GM12878 (cell line): ENCODE results near the gene PIK3C3. TPM values are rescaled to one million over a fixed set of nuclear protein-coding genes. Genes with fewer than 3 reads are reported as not detected.

Experiments
- ATAC-seq: fragments of 200-7000 bp; cut with Tn5 transposase; 3 replicates; pipeline ENCODE4 v1.9.1; 2020; ENCODE audit warnings: mild to moderate bottlenecking, moderate library complexity
- BruUV-seq: library from RNA; stranded (reverse); fragments of 400-500 nt; replicated peaks from 2 replicates; lab custom pipeline; 2021; lab: Mats Ljungman, UMichigan
- CTCF ChIA-PET: fragments of 300-600 bp; sonication (Branson Sonifier 250); formaldehyde crosslinking; extraction: SDS; loops from one replicate; lab custom pipeline; 2021; ENCODE audit warnings: inconsistent platforms; lab: Yijun Ruan, JAX
- POLR2A ChIA-PET: fragments of 350-600 bp; formaldehyde crosslinking; extraction: SDS; loops from one replicate; lab custom pipeline; 2021; ENCODE audit warnings: inconsistent platforms; lab: Charles Lee
- RAD21 ChIA-PET: fragments of 300-600 bp; sonication (Branson Sonifier 250); formaldehyde crosslinking; loops from one replicate; lab custom pipeline; 2023; ENCODE audit warnings: antibody characterized with exemption; ENCODE audit not compliant: unreplicated experiment; lab: Charles Lee
- SMC1A ChIA-PET: fragments of 300-600 bp; sonication (Branson Sonifier 250); formaldehyde crosslinking; loops from one replicate; lab custom pipeline; 2023; ENCODE audit not compliant: unreplicated experiment, uncharacterized antibody; lab: Charles Lee
- DNase-seq: peaks from one replicate; pipeline ENCODE4 v3.0.0-alpha.2; 2011; ENCODE audit warnings: low read depth, low spot score
- FAIRE-seq: peaks from 3 replicates; lab custom pipeline; 2011; peaks lifted over from hg19 to GRCh38; lab: Jason Lieb, UNC
- H2AFZ ChIP-seq: 2 replicates; pipeline ENCODE4 v1.6.0; 2011; ENCODE audit warnings: low read depth, low read length, control low read depth; ENCODE audit not compliant: control insufficient read depth
- H3K27ac ChIP-seq: 2 replicates; pipeline ENCODE4 v1.5.1; 2011; ENCODE audit warnings: control low read depth; ENCODE audit not compliant: control insufficient read depth, insufficient read depth
- H3K27me3 ChIP-seq, 2 experiments: replicated peaks in 1 of 2; 2 replicates each; pipeline versions ENCODE4 v1.6.0 to v1.6.1; 2011; ENCODE audit warnings: low read length in 1 of 2; ENCODE audit not compliant: control insufficient read depth in 2 of 2, insufficient read depth in 2 of 2
- H3K36me3 ChIP-seq, 2 experiments: 2 replicates each; pipeline ENCODE4 v1.5.1; 2011; ENCODE audit warnings: low read length in 1 of 2; ENCODE audit not compliant: control insufficient read depth in 2 of 2, insufficient read depth in 2 of 2
- H3K4me1 ChIP-seq: 2 replicates; pipeline ENCODE4 v1.6.1; 2011; ENCODE audit warnings: mild to moderate bottlenecking, low read length, moderate library complexity, mixed read lengths; ENCODE audit not compliant: control insufficient read depth, insufficient read depth
- H3K4me2 ChIP-seq: 2 replicates; pipeline ENCODE4 v1.6.0; 2011; ENCODE audit warnings: control low read depth; ENCODE audit not compliant: control insufficient read depth, insufficient read depth
- H3K4me3 ChIP-seq: fragments of 200-600 bp; sonication (generic); 2 replicates; pipeline ENCODE4 v1.5.1; 2016
- H3K79me2 ChIP-seq: 2 replicates; pipeline ENCODE4 v1.6.0; 2011; ENCODE audit warnings: low read length; ENCODE audit not compliant: control insufficient read depth, insufficient read depth
- H3K9ac ChIP-seq: 2 replicates; pipeline ENCODE4 v1.8.0; 2011; ENCODE audit warnings: low read length, control low read depth, mixed read lengths; ENCODE audit not compliant: control insufficient read depth, insufficient read depth
- H3K9me3 ChIP-seq: replicated peaks from 3 replicates; pipeline ENCODE4 v1.5.1; 2011; ENCODE audit warnings: mild to moderate bottlenecking, low read length; ENCODE audit not compliant: control insufficient read depth, insufficient read depth
- H4K20me1 ChIP-seq: 2 replicates; pipeline ENCODE4 v1.6.0; 2011; ENCODE audit not compliant: control insufficient read depth, insufficient read depth
- IRF3 ChIP-seq: fragments of 450-650 bp; IDR thresholded peaks from 2 replicates; pipeline ENCODE4 v1.6.1; 2014; ENCODE audit warnings: mild to moderate bottlenecking
- NBN ChIP-seq: fragments of 450-650 bp; IDR thresholded peaks from 2 replicates; pipeline ENCODE4 v1.6.1; 2016
- NRF1 ChIP-seq: conservative IDR thresholded peaks from 2 replicates; pipeline ENCODE4 v1.6.1; 2011; ENCODE audit warnings: mild to moderate bottlenecking, low read depth, low read length, improper control_type of control experiment
- SMAD5 ChIP-seq: IDR thresholded peaks from 2 replicates; pipeline ENCODE4 v1.6.1; 2016; ENCODE audit warnings: antibody characterized with exemption, low read depth
- YBX1 ChIP-seq: fragments of 450-650 bp; IDR thresholded peaks from 2 replicates; pipeline ENCODE4 v1.6.1; 2016; ENCODE audit warnings: antibody characterized with exemption
- ZZZ3 ChIP-seq: IDR thresholded peaks from 2 replicates; pipeline ENCODE4 v1.6.1; 2011; ENCODE audit warnings: low read depth; ENCODE audit not compliant: control insufficient read depth, insufficient read length
- WGBS: methylation state at CpG from one replicate; pipeline ENCODE4 v1.1.6; 2016; ENCODE audit warnings: low lambda C conversion rate; ENCODE audit not compliant: insufficient replicate concordance, insufficient coverage; ENCODE audit errors: missing lambda C conversion rate; 5-methylcytosine and 5-hydroxymethylcytosine counted together
- in situ Hi-C: fragments of 300-500 bp; cut with MboI; formaldehyde crosslinking; loops from 9 replicates; pipeline ENCODE4 v1.14.3; 2018; ENCODE audit warnings: mixed read lengths
- intact Hi-C: fragments of 100-400 bp; cut with micrococcal nuclease; formaldehyde crosslinking; loops from one replicate; pipeline ENCODE4 v1.14.2; 2022; ENCODE audit not compliant: unreplicated experiment
- polyA plus RNA-seq, 11 experiments: library from polyadenylated mRNA; depleted of rRNA in 4 of 11; unstranded in 6 of 11; stranded (reverse) in 5 of 11; fragments of >200 nt; fragmentation: Nextera tagmentation in 4 of 11; fragmentation: Illumina TruSeq in 1 of 11; extraction: Ambion mirVana in 4 of 11; extraction: Trizol in 1 of 11; gene quantifications; 1 replicate in 1 of 11; 2 replicates in 10 of 11; pipeline versions ENCODE4 v1.2.1 to v1.2.3, GENCODE V29; 2011 to 2016; ENCODE audit warnings: inconsistent platforms in 2 of 11, missing spikeins in 2 of 11, low read depth in 1 of 11
- total RNA-seq, 4 experiments: library from RNA; depleted of rRNA in 3 of 4; stranded (reverse); fragments of >200 nt in 3 of 4; fragmentation: Illumina TruSeq in 1 of 4; extraction: Trizol in 1 of 4; gene quantifications; 2 replicates each; pipeline versions ENCODE4 v1.2.1 to v1.2.3, GENCODE V29; 2013 to 2021
- TF ChIP-seq, protein P1 (sequence below): IDR thresholded peaks from 2 replicates; pipeline ENCODE4 v1.6.1; 2012; ENCODE audit warnings: low read depth, low read length, improper control_type of control experiment

PIK3C3 gene
- total and polyA plus RNA-seq, 10 of the 15 experiments (the other 5 are each of a cell fraction or from before 2014, with no cell fraction given) = 14.4 to 131 (median 32.4) TPM

GRCh38 chr18:42086288-42086687, 131.3 kb downstream of the PIK3C3 start:
- CTCF ChIA-PET = interaction anchor here (1.2 kb wide), 1 partner anchor 28 kb away, joined by 5 read pairs; no protein-coding TSS in a partner anchor
- in situ Hi-C loops (no loop called here), intact Hi-C loops (no loop called here)
- Histone ChIP-seq H3K4me2 (no peak overlapping the region), H3K4me3 (no peak overlapping the region), H3K4me1 (no peaks in the 10 kb centered on the region), H4K20me1 (no peaks in the 10 kb centered on the region), H3K79me2 (no peaks in the 10 kb centered on the region), H3K36me3 (no peaks in the 10 kb centered on the region; a peak in 2 of 4 replicates), H2AFZ (no peak overlapping the region), H3K9ac (no peak overlapping the region), H3K9me3 (no peaks in the 10 kb centered on the region), H3K27ac (no peak overlapping the region), H3K27me3 (no peaks in the 10 kb centered on the region)
- SMC1A ChIA-PET = interaction anchor here (0.9 to 1.2 kb wide), 2 partner anchors 23 to 43 kb away, joined by 3 read pairs; no protein-coding TSS in a partner anchor
- RAD21 ChIA-PET = no interaction called here
- FAIRE-seq (no peak), ATAC-seq (no peak), DNase-seq (no peak)
- no TSS peak for BruUV-seq
- TF ChIP-seq NBN = no peak
- TF ChIP-seq, protein P1, sequence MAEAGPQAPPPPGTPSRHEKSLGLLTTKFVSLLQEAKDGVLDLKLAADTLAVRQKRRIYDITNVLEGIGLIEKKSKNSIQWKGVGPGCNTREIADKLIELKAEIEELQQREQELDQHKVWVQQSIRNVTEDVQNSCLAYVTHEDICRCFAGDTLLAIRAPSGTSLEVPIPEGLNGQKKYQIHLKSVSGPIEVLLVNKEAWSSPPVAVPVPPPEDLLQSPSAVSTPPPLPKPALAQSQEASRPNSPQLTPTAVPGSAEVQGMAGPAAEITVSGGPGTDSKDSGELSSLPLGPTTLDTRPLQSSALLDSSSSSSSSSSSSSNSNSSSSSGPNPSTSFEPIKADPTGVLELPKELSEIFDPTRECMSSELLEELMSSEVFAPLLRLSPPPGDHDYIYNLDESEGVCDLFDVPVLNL = no peak
- TF ChIP-seq ZZZ3 = no peak
- TF ChIP-seq SMAD5 = no peak
- TF ChIP-seq NRF1 = no peak
- no peak for TF ChIP-seq YBX1
- TF ChIP-seq IRF3 = no peak
- POLR2A ChIA-PET = no interaction called here
- 98% methylated on average over 4 of the region's 4 CpGs for WGBS
